ENCODE measurements around the gene SPARCL1. TPM values are rescaled to one million over a fixed set of nuclear protein-coding genes. Genes with fewer than 3 reads are reported as not detected.

SPARCL1 gene
- total and polyA plus RNA-seq, 2 donors (not counting 3 experiments of a cell fraction or from before 2014, with no cell fraction given): not detected

DNA sequence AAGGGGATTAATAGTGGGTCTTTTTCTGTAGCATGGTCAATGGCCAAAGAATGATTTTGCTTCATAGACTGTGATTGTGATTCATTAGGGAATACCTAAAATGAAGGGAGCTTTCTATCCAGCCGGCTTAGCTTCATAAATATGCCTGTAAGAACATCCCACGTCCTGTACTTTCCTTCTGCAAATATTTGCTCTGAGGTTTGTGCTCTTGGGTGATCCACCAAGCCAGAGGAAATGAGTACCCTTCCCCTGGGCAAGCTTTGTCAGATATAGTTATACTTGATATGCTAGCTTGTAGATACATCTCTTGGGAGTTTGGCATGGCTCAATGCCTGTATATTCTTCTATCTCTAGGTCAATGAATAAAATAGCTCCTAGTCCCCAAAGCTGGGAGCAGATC is 28.2 kb upstream of the SPARCL1 start:
- H3K9ac ChIP-seq (replicated peaks; ENCODE audit: extremely low read depth, insufficient read depth, low read length): no peak overlapping the region
- H3K9me1 ChIP-seq (replicated peaks; ENCODE audit: control insufficient read depth, extremely low read depth, insufficient read depth, low read length): no peaks in the 10 kb centered on the region
- dilution Hi-C loops (cut with MboI; ENCODE audit: extremely low pct_ligation_motif_present, low sequenced_read_pairs): no loop called here
- TF ChIP-seq EZH2 (IDR thresholded peaks at IDR 0.05; ENCODE audit: borderline replicate concordance, low read depth, low read length, severe bottlenecking) (no peak), POLR2AphosphoS5 (IDR thresholded peaks at IDR 0.05; ENCODE audit: insufficient read depth, low read depth, low read length) (no peak), POLR2A (IDR thresholded peaks at IDR 0.05; ENCODE audit: low read depth, low read length) (no peak), MAX (IDR thresholded peaks at IDR 0.05; ENCODE audit: insufficient read depth, insufficient read length) (no peak), JUN (IDR thresholded peaks at IDR 0.05; ENCODE audit: borderline replicate concordance, insufficient read depth, insufficient read length, low read depth) (no peak), GATA2 (IDR thresholded peaks at IDR 0.05; ENCODE audit: insufficient read depth, insufficient read length, low read depth, low read length) (no peak), MYC (IDR thresholded peaks at IDR 0.05; ENCODE audit: low read depth, low read length) (no peak), FOS (IDR thresholded peaks at IDR 0.05; ENCODE audit: borderline replicate concordance, insufficient read depth, low read length) (no peak)
- TF ChIP-seq, protein P1, sequence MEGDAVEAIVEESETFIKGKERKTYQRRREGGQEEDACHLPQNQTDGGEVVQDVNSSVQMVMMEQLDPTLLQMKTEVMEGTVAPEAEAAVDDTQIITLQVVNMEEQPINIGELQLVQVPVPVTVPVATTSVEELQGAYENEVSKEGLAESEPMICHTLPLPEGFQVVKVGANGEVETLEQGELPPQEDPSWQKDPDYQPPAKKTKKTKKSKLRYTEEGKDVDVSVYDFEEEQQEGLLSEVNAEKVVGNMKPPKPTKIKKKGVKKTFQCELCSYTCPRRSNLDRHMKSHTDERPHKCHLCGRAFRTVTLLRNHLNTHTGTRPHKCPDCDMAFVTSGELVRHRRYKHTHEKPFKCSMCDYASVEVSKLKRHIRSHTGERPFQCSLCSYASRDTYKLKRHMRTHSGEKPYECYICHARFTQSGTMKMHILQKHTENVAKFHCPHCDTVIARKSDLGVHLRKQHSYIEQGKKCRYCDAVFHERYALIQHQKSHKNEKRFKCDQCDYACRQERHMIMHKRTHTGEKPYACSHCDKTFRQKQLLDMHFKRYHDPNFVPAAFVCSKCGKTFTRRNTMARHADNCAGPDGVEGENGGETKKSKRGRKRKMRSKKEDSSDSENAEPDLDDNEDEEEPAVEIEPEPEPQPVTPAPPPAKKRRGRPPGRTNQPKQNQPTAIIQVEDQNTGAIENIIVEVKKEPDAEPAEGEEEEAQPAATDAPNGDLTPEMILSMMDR (IDR thresholded peaks at IDR 0.05; ENCODE audit: extremely low read depth in 1 of 2, insufficient read depth in 1 of 2, low read depth in 1 of 2, low read length in 2 of 2): no peak
- no peaks in the 10 kb centered on the region for H3K79me2 ChIP-seq (ENCODE audit: control insufficient read depth, insufficient read depth, low read length)
- BruUV-seq (replicated peaks): no TSS peak
- DNase-seq (ENCODE audit: low read depth, low spot score) (no peak), FAIRE-seq (no peak)
- no peak overlapping the region for H3K4me3 ChIP-seq (replicated peaks in 1 of 3; ENCODE audit: insufficient read depth in 1 of 3, low read depth in 1 of 3, low read length in 3 of 3)
- no peaks in the 10 kb centered on the region for H3K9me3 ChIP-seq (replicated peaks; ENCODE audit: control insufficient read depth, insufficient read depth, low read length)
- no peaks in the 10 kb centered on the region for H4K20me1 ChIP-seq (replicated peaks; ENCODE audit: control insufficient read depth, extremely low read depth, insufficient read depth, low read length)
- H3K4me1 ChIP-seq (ENCODE audit: control insufficient read depth, extremely low read depth, insufficient read depth, low read length): no peaks in the 10 kb centered on the region
- H2AFZ ChIP-seq (ENCODE audit: low read depth, low read length): no peak overlapping the region
- intact Hi-C loops (cut with micrococcal nuclease): loop anchor here (5.0 kb wide), 1 partner anchor 420 kb away; the partner anchor contains the start of gene SPP1
- H3K4me2 ChIP-seq (ENCODE audit: insufficient read depth, low read length): no peak overlapping the region
- H3K27ac ChIP-seq (ENCODE audit: insufficient read depth, low read depth, low read length): no peak overlapping the region
- ChIA-PET POLR2A (no interaction called here), CTCF (interaction anchor here (1.0 to 1.8 kb wide), 2 partner anchors 9 to 14 kb away, joined by 3 to 12 read pairs; no protein-coding TSS in a partner anchor)
- H3K27me3 ChIP-seq (ENCODE audit: control insufficient read depth in 2 of 2, insufficient read depth in 2 of 2, low read length in 2 of 2): no peaks in the 10 kb centered on the region
- no peaks in the 10 kb centered on the region for H3K36me3 ChIP-seq (ENCODE audit: control insufficient read depth in 2 of 2, extremely low read depth in 1 of 2, insufficient read depth in 2 of 2, low read length in 2 of 2)

All from endothelial cell of umbilical vein (primary cell).